DMS114 treated with DMSO at 0.1 percent for 48 hours (cell line): ENCODE measurements around the gene EYA3.

ENCODE experiments used
- DNase-seq: peaks from one replicate; lab custom pipeline; 2025; ENCODE audit not compliant: unreplicated experiment; lab: John Stamatoyannopoulos, UW

EYA3 gene

DNA sequence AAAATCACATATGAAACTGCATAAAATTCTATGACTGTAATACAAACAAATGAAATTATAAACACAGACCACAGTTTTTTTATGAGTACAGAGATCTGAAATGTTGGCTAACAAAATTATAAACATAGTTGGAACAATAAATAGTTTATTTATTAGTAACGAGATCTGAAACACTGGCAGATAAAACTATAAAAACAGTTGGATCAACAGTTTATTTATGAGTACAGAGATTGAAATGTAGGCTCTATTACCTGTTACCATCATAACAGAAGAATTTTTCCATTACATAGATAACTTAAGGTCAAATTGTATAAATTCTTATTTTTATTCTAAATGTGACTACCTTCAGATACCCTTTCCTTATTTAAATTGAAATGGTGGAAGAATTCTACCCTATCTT, 14.5 kb downstream of the EYA3 start:
- DNase-seq: no peak

DNA sequence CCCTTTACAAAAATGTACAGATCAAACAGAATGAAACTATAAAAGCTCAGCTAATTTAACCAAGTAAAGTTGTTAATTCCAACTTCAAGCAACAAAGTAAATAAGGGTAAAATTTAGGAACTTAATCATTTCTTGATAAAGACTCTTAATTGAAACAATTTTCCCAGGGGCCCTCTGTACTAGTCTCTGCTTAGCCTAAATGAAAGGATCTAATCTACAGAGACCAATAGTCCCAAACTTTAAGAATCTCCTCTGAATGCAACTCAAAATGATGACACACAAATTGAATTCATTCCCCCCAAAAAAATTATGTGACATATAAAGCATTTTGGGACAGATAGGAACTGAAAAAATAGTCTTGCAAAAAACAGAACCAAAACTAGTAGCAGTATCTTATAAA, 16.6 kb downstream of the EYA3 start:
- no peak for DNase-seq

GRCh38 chr1:28070725-28071593, 17.5 kb downstream of the EYA3 start:
- no peak for DNase-seq

DNA sequence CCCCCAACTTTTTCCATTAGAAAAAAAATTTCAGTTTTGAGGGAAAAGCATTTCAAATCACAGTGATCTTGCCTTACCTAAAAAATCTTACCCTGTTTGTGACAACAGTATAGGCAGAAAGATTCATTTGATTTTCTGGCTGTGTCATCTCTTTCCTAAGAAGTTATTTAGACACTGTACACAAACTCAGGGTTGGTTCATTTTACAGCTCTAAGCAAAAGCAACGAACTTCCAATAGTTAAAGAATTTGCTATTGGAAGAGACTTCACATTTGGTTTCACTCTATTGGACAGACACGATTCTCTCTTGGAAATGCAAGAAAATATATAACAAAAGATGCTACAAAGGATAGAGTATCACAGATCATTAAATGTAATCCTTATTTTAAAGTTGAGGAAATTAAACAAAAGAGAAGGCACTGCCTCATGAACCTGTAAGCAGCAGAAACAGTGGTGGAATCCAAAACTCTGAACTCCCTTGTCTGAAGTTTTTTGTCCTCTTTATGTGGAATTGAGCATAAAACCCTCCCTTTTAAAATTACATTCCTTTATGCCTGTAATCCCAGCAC, 20.8 kb downstream of the EYA3 start:
- no peak for DNase-seq

- no peak for DNase-seq
Observed at GRCh38 chr1:28066393-28067154, 21.8 kb downstream of the EYA3 start.

GRCh38 chr1:28064064-28064463, 24.3 kb downstream of the EYA3 start:
- no peak for DNase-seq

DNA sequence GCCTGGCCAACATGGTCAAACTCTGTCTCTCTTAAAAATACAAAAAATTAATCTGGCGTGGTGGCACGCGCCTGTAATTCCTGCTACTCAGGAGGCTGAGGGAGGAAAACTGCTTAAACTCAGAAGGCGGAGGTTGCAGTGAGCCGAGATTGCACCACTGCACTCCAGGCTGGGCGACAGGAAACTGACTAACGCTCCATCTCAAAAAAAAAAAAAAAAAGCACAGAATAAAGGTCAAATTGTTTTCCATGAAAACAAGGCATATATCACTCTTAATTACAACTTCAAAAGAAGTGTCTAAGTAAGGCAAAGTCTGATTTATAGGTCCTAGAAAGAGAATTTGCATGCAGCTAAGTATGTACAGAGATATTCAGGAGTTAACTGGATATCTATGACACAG, 25.6 kb downstream of the EYA3 start:
- no peak for DNase-seq

DNA sequence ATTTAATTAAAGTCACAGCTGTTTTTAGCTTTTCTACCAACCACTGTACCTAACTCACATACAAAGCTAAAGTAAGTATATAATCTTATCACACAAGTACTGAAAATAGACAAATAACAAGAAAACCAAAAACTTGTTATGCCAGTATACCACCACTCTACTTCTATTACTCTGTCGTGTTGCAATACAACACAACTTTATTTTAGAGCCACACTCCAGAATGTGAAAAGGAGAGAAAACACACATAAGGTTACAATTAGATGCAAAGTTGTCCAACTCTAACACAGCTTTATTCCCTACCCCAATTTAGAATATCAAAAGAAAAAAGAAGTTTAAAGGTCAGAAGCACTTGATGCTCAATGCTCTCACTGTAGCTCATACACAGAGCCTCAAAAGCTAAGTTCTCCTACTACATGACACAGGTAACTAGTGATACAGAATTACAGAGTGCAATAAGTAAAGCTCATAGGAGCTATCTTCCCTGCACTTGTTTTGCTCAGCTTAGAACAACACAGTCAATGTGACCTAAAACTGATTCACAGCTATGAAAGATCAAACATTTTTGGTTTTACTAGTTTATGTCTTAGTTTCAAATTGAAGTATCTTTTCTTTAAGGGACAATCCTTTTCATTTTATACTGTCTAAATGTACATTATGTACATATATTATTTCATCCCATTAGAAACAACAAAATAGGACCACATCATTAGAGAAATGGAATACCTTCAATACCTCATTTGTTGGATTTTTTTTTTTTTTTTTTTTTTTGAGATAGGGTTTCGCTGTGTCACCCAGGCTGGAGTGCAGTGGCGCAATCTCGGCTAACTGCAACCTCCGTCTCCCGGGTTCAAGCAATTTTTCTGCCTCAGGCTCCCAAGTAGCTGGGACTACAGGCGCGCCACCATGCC, 29.2 kb downstream of the EYA3 start:
- no peak for DNase-seq

GRCh38 chr1:28058168-28058567, 30.2 kb downstream of the EYA3 start:
- no peak for DNase-seq

DNA sequence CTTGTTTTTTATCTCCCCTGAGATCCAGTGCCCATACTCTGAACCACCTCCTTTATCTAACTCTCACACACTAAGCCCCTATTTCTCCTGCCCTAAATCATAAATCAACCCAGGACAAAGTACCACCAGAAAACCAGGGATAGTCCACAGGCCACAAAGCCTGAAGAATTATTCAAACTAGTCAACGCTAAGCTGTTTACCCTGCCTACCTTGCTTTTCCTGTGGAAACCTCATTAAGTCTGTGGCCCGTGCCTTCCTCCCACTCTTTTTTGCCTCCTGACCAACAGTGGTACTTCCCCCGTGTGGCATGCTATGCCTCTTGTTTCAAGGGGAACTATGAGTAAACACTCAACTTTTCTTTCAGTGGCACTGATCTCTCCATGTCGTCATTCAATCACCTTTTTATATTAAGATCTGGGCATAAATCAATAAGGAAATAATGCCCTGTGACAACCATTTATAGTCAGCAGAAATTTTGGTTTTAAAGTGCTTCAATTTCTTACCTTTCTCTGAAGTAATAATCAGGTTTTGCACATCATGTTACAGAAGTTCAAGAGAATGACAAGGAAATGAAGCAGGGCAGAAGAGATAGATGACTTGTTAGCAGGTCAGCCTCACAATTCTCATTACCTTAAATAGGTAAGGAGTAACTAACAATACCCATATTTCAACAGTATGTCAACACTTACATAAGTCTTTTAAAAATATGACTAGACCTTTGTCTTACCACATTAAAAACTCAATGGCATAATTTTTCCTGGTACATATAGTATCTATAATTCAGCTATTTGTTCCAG, 32.1 kb downstream of the EYA3 start:
- no peak for DNase-seq

DNA sequence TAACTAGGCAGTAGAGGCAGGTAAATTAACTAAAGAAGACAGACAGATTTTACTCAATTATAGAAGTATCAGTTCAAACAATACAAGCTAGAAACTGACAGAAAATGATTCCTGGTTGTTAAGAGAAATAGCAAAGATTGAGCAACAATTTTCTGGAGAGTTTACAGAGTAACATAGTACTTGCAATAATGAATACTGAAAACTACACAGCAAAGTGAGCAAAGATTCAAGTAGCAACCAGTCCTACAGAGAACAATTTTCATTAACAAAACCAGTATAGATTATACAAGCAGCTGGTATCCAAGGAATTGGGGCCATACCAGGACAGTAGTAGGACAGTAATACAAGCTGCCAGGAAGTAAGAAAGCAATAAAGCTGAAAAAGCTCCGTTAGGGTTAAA, 37.6 kb downstream of the EYA3 start:
- no peak for DNase-seq

DNA sequence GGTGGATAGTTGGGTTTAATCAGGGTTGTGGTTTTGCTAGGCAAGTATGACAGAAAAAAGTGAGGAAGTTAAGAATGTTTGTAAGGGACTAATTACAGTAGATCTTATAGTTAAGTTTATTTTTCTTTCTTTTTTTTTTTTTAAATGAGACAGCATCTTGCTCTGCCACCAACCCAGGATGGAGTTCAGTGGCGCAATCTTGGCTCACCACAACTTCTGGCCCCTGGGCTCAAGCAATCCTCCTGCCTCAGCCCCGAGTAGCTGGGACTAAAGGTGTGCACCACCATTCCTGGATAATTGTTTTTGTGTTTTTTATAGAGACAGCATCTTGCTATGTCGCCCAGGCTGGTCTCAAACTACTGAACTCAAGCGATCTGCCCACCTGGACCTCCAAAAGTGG, 41.7 kb downstream of the EYA3 start:
- no peak for DNase-seq

DNA sequence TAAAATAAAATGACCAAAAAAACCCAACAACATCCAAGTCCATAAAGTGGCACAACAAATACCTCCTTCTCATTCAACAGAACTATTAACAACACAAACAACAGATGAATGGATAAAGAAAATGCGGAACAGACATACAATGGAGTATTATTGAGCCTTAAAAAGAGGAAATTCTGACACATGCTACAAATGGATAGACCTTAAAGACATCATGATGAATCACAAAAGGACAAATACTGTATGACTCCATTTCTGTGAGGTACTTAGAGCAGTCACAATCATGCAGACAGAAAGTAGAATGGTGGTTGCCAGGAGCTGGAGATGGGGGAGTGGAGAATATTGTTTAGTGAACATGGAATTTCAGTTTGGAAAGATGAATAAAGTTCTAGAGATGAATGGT, 42.6 kb downstream of the EYA3 start:
- no peak for DNase-seq

GRCh38 chr1:28044399-28044798, 44.0 kb downstream of the EYA3 start:
- DNase-seq: no peak

DNA sequence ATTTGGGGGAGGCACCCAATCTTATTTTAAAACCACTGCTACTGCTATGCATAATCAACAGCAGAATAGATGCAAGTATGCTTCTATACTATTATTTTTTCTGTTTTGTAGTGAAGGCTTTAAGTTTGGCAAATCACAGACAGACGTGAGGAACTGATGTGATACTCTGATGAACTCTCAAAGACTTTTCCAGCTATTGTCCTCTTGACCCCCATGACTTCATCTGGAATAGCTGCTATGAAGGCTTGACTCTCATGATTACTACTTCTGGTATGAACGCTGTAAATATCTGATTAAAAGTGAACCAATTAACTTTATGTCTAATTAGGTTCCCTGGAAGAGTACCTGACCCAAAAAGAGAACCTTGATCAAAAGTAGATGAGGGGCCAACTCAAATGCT, 49.1 kb downstream of the EYA3 start:
- no peak for DNase-seq

DNA sequence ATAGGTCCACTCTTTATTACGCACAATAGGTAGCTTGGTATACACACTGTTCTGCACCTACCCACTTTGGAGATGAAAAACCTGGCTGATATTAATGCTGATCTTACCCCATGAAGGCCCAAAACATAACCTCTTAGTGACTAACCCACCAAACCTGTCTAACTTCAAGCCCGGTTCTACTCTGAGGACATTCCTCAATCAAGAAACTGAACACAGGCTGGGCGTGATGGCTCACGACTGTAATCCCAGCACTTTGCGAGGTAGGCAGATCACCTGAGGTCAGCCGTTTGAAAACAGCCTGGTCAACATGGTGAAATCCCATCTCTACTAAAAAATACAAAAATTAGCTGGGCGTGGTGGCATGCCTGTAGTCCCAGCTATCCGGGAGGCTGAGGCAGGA, 50.5 kb downstream of the EYA3 start:
- DNase-seq: no peak

GRCh38 chr1:28037206-28037605, 51.2 kb downstream of the EYA3 start:
- no peak for DNase-seq

- DNase-seq: no peak
Observed at GRCh38 chr1:28036431-28036830, 52.0 kb downstream of the EYA3 start.

DNA sequence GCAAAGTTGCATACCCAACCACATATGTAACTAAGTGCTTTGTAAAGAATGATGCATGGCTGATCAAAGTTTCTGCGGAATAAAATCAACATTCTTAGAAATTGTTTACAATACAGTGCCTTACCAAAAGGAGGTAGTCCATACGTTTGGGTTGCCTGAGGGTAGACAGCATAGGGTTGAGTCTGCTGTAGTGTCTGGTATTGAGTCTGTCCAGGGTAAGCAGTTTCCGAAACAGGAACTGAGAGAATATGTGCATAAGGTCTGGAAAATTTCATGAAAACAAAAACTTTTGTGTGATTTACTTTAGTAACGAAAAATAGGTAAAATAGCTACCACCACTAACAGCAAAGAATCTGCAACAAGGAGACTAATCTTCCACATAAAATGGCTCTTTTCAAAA, 53.0 kb downstream of the EYA3 start:
- DNase-seq: no peak

- no peak for DNase-seq
Observed at GRCh38 chr1:28032281-28032680, 56.1 kb downstream of the EYA3 start.
